D721Med (cell line): ENCODE results near the gene MPRIP.

Experiments used
- DNase-seq: peaks from one replicate; pipeline ENCODE4 v3.0.0; 2011; ENCODE audit warnings: low spot score; ENCODE audit not compliant: insufficient read length
- FAIRE-seq: peaks from 2 replicates; lab custom pipeline; 2011; peaks lifted over from hg19 to GRCh38; lab: Jason Lieb, UNC
- TF ChIP-seq, protein P1 (sequence below): IDR thresholded peaks from 2 replicates; pipeline ENCODE4 v1.5.1; 2012; ENCODE audit warnings: mild to moderate bottlenecking, control low read depth; ENCODE audit not compliant: insufficient read depth; ENCODE audit errors: missing control alignments

The MPRIP gene

DNA sequence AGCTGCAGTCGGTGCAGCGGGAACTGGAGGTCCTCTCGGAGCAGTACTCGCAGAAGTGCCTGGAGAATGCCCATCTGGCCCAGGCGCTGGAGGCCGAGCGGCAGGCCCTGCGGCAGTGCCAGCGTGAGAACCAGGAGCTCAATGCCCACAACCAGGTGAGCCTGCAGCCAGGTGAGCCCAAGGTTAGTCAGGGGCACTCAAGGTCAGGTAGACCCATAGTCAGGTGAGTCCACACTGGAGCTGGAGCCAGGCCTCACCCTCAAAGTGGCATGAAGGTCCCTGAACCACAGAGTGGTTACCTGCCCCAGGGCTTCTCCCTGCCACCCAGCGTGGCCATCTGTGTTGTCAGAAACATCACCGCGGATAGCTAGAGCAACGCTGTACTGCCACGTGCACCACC lies 131.7 kb downstream of the MPRIP start:
- TF ChIP-seq, protein P1, sequence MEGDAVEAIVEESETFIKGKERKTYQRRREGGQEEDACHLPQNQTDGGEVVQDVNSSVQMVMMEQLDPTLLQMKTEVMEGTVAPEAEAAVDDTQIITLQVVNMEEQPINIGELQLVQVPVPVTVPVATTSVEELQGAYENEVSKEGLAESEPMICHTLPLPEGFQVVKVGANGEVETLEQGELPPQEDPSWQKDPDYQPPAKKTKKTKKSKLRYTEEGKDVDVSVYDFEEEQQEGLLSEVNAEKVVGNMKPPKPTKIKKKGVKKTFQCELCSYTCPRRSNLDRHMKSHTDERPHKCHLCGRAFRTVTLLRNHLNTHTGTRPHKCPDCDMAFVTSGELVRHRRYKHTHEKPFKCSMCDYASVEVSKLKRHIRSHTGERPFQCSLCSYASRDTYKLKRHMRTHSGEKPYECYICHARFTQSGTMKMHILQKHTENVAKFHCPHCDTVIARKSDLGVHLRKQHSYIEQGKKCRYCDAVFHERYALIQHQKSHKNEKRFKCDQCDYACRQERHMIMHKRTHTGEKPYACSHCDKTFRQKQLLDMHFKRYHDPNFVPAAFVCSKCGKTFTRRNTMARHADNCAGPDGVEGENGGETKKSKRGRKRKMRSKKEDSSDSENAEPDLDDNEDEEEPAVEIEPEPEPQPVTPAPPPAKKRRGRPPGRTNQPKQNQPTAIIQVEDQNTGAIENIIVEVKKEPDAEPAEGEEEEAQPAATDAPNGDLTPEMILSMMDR: no peak
- DNase-seq (no peak), FAIRE-seq (no peak)

- no peak for DNase-seq
- TF ChIP-seq, protein P1: no peak
- no peak for FAIRE-seq
Observed at GRCh38 chr17:17175340-17175739, 133.1 kb downstream of the MPRIP start.

GRCh38 chr17:17175917-17176316 lies 133.7 kb downstream of the MPRIP start:
- FAIRE-seq: no peak
- no peak for DNase-seq
- TF ChIP-seq, protein P1: no peak

DNA sequence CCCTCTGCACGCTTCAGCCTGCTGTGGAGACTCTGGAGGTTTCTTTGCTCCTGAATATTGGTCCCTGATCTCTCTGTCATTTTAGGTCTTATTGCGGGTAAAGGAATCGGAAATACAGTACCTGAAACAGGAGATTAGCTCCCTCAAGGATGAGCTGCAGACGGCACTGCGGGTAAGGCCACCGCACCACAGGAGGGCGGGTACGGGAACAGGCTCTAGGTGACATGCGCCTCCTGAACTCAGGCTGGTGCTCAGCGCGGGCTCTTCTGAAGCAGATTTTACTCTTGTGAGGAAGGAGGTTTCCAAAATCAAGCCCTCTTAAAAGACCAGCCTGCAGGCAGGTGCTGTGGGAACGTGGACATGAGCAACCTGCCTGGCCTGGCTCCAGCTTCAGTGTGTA lies 134.1 kb downstream of the MPRIP start:
- DNase-seq: no peak
- no peak for FAIRE-seq
- TF ChIP-seq, protein P1: no peak

- TF ChIP-seq, protein P1: no peak
- DNase-seq (no peak), FAIRE-seq (no peak)
Observed at GRCh38 chr17:17177176-17177575, 134.9 kb downstream of the MPRIP start.

DNA sequence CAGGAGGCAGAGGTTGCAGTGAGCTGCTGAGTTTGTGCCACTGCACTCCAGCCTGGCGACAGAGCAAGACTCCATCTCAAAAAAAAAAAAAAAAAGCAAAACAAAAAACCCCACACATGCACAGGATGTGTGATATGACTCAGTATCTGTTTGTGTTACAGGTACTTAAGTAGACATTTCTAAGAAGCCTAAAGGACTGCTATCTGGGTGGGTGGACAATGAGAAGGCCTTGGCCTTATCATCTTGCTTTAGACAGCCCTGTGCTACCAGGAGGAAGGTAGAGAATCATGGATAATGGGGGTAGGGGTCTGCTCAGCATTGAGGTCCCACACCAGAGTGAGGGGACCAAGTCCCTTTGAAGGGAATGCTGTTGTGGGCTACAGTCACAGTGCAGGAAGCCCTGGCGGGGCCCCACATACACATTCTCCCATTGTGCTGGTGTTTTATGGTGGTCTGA lies 137.1 kb downstream of the MPRIP start:
- FAIRE-seq (no peak), DNase-seq (no peak)
- TF ChIP-seq, protein P1: no peak

DNA sequence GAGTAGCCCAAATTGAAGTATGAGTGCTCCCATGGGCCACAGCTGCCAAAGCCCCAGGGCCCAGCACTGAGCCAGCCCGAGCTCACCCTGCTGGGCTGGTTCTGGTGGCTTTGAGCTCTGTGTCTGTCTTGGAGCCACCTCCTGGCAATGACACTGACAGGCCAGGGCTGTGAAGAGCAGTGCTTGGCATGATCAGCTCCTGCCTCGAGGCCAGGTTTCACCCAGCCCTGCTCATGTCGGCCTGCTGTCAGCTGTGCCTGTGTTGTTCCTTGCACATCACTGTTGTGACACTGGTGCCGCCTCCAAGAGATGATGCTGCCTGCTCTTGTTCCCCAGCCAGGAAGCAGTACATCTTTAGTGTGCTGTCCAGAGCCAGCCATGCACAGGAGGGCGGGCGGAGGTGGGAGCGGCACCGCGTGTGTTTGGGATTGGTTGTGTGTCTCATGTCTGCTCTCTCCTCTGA lies 137.9 kb downstream of the MPRIP start:
- no peak for FAIRE-seq
- TF ChIP-seq, protein P1: no peak
- DNase-seq: no peak
